ENCODE data around the gene TMEM214.

- no peak for TF ChIP-seq CTCF (IDR thresholded peaks at IDR 0.05)
- TF ChIP-seq POLR2A (IDR thresholded peaks at IDR 0.05), result no peak
These were observed 6.6 kb upstream of the TMEM214 start for GRCh38 chr2:27025861-27026851.
